ENCODE results near the gene RUNX1.

Gene RUNX1

GRCh38 chr21:35017256-35017655, 31.8 kb downstream of the RUNX1 start:
- no peak for DNase-seq (ENCODE audit: low read depth in 1 of 2, low spot score in 1 of 2)

GRCh38 chr21:35016517-35017188, 32.4 kb downstream of the RUNX1 start:
- DNase-seq (ENCODE audit: low read depth in 1 of 2, low spot score in 1 of 2) = no peak

DNA sequence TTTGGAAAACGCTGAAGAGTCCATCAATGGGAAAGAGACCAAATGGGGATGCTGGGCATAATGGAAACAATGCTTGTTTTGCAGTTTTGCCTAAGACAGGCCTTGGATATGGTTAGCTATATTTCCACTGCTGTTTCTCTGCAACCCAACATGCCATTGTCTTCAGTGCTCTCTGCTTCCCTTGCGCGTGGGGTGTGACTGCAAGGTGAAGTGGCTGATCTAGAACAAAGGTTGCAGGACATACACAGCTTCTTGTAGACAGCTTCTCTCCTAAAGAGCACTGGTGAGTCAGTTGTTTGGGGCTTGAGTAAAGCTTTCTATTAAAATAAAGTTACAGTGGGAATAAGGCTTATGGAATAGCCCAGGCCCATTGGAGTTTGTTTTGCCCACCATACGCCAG, 33.0 kb downstream of the RUNX1 start:
- DNase-seq (ENCODE audit: low read depth in 1 of 2, low spot score in 1 of 2) = no peak

DNA sequence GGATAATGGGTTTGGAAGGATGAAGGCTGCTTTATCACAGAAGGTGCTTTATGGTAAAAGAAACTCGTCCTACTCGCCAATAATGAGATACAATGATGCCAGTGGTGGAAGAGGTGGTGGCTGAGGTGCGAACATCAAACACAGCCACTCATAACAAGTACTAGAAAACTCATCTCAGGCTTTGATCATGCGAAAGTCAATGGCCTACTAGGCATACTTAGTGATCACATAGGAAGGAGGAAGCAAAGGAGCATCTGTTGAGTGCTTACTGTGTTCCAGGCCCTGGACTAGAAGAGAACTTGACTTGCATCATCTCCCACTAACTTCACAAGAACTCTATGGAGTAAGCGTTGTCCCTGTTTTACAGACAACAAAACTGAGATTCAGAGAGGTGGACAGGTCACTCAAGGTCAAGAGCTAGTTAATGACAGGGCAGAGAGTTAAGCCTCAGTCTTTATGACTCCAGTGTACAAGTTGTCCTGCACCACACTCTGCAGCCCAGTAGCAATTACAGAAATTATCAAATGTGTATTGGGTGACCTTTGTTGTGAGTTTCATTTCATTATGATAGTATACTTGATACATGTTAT, 33.6 kb downstream of the RUNX1 start:
- DNase-seq (ENCODE audit: low read depth in 1 of 2, low spot score in 1 of 2) = no peak

DNA sequence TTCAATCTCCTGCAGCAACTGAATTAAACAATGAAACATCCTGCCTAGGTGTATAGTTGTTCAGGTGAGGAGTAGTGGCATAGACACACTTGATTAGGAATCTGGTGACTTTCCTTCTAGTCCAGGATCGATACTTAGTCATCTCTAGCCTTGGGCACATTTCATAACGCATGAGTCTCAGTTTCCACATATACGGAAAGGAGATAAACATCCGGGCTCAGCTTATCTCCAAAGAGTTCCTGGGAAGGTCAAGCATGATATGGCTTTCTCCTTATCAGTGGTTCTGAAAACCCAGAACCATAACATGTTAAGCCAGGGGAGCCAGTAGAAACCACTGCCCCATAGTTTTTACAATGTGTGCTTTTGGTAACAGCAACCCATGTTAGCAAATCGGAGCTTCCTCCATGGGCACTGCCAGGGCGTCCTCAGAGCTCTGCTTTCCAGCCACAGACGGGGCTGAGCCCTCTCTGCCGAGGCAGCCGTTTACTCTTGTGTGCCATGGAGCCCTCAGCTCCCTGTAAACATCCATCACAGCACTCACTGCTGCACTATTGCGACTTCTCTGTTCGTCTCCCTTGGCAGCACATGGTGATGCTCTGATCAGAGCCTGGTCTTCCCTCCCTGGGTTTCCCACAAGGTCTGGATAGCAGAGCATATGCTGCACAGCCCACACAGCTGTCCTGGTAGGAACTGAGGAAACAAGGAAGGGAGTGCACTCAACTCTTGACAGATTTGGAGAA, 34.6 kb downstream of the RUNX1 start:
- no peak for DNase-seq (ENCODE audit: low read depth in 1 of 2, low spot score in 1 of 2)

- no peak for DNase-seq (ENCODE audit: low read depth in 1 of 2, low spot score in 1 of 2)
These were observed 37.4 kb downstream of the RUNX1 start for GRCh38 chr21:35011681-35012080.

DNA sequence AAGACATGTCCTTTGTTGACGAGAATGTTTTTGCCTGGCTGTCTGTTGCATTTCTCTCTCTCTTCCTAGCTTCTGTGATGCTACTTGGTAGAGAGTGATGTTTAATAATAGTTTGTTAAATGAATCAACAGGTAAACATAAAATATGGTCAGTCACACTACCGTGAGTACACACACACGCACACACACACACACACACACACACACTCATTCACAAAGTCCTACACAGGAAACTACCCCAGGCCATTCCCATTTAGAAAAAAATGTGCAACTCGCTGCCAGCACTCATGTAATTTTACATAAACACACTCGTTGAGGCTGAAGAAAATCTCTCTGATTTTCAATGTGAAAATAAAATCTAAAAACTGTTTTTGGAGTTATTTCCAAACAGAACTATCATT, 38.7 kb downstream of the RUNX1 start:
- DNase-seq (ENCODE audit: low read depth in 1 of 2, low spot score in 1 of 2) = no peak

GRCh38 chr21:35007348-35007747, 41.8 kb downstream of the RUNX1 start:
- no peak for DNase-seq (ENCODE audit: low read depth in 1 of 2, low spot score in 1 of 2)

DNA sequence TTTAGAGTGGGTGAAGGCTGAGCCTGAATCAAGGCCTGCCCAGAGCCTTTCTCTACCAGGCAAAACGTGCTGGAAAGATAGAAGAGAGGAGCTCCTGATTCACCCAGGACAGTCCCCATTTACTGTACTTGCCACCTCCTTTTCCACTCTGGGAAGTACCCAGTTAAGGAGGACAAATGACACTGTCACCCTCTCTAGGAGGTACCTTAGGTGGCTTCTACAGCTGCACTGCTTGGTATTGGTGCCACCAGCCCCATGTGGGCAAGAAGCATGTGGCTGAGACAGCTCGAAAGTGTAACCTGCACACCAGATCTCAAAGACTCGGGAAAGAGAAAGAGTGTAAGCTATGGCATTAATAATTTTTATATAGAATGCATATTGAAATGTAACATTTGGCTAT, 42.3 kb downstream of the RUNX1 start:
- no peak for DNase-seq (ENCODE audit: low read depth in 1 of 2, low spot score in 1 of 2)

GRCh38 chr21:35006248-35006647, 42.9 kb downstream of the RUNX1 start:
- no peak for DNase-seq (ENCODE audit: low read depth in 1 of 2, low spot score in 1 of 2)

GRCh38 chr21:35005560-35006224, 43.4 kb downstream of the RUNX1 start:
- no peak for DNase-seq (ENCODE audit: low read depth in 1 of 2, low spot score in 1 of 2)

DNA sequence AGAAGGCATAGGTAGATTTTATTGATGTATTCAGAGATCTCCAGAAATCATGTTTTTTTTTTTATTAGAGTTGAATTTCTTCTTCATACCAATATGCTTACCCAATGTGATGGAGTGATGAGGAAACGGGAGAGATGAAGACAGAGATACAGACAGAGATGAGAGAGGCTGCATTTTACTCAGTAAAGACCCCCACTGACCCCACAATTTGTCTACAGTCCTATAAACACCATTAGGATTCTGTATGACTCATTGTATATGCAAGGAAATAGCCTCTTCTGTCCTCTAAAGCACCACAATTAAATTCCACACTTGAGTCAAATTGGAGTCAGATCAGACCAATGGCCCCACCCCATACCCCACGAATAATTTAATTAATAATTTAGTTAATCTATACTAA, 44.0 kb downstream of the RUNX1 start:
- DNase-seq (ENCODE audit: low read depth in 1 of 2, low spot score in 1 of 2) = no peak

DNA sequence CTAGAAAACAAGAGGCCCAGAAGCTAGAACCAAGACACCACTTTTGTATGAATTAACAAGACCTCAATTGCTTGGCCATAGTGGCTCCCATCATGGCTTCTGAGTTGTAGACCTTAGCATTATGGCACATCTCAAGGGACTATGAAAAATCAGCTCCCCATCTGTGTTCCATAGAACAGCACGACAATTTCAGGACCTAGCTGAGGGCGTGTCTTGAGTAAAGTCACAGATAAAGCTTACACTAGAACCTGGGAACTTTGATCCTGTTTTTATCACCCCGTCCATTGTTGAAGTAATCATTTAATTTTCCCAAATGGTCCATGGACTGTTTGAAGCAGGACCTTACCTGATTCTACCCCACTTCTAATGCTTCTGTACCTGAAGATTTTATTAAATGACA, 44.8 kb downstream of the RUNX1 start:
- DNase-seq (ENCODE audit: low read depth in 1 of 2, low spot score in 1 of 2) = no peak

GRCh38 chr21:35002879-35003722, 46.0 kb downstream of the RUNX1 start:
- no peak for DNase-seq (ENCODE audit: low read depth in 1 of 2, low spot score in 1 of 2)

- no peak for DNase-seq (ENCODE audit: low read depth in 1 of 2, low spot score in 1 of 2)
These were observed 49.6 kb downstream of the RUNX1 start for GRCh38 chr21:34999397-34999941.

- DNase-seq (ENCODE audit: low read depth in 1 of 2, low spot score in 1 of 2) = no peak
These were observed 50.9 kb downstream of the RUNX1 start for GRCh38 chr21:34998176-34998575.

- no peak for DNase-seq (ENCODE audit: low read depth in 1 of 2, low spot score in 1 of 2)
These were observed 51.8 kb downstream of the RUNX1 start for GRCh38 chr21:34997294-34997693.

DNA sequence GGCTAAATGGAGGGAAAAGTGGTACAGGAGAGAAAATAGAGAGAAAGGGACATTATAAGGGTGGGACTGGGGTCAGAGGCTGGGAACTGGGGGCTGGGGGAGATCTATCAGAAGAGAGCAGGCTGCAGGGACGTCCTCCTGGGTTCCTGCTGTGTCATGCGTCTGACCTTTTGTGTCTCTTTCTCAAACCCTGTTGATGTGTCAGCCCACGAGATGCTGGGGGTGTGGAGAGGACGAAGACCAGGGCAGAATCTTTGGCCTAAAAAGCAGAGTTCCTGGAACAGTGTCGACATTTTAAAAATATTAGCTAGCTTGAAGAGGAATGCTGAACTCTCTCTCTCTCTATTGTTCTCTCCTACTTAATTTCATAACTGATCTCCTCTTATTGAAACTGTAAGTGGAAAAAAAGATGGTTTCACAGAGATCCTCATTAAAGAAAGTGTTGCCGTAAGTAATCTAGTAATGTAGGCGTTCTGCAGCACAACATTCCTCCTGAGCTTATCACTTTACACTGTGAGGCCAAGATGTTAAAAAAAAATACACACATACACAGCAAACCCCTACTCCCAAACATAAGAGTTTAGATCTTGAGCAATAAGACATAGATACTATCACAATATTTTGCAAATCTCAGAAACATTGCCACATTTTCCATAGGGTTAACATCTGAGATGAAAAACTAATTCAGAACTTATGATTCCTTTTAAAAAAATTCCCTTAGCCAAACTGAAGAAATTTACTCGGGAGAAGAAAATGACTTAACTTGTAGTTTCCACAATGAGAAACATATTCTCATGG, 52.6 kb downstream of the RUNX1 start:
- DNase-seq (ENCODE audit: low read depth in 1 of 2, low spot score in 1 of 2) = no peak

GRCh38 chr21:34995979-34996303, 53.2 kb downstream of the RUNX1 start:
- no peak for DNase-seq (ENCODE audit: low read depth in 1 of 2, low spot score in 1 of 2)
